ENCODE measurements around the gene CLTC.

DNA sequence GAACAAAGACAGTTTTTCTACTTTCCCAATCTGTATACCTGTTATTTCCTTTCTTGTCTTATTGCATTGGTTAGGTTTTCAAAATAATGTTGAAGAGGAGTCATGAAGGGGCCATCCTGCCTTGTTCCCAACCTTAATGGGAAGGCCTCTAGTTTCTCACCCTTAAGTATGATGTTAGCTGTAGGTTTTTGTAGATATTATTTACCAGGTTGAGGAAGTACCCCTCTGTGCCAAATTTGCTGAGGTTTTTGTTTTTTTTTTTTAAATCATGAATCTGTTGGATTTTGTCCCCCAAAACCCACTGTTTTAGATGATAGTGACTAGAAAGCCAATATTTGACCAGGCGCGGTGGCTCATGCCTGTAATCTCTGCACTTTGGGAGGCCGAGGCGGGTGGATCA is 124.1 kb downstream of the CLTC start:
- TF ChIP-seq GFI1 (CRISPR knock-in tag; IDR thresholded peaks at IDR 0.05; ENCODE audit: borderline replicate concordance) (no peak), ATF2 (CRISPR knock-in tag; IDR thresholded peaks at IDR 0.05) (no peak)
